ENCODE measurements around the gene ABCC1.

DNA sequence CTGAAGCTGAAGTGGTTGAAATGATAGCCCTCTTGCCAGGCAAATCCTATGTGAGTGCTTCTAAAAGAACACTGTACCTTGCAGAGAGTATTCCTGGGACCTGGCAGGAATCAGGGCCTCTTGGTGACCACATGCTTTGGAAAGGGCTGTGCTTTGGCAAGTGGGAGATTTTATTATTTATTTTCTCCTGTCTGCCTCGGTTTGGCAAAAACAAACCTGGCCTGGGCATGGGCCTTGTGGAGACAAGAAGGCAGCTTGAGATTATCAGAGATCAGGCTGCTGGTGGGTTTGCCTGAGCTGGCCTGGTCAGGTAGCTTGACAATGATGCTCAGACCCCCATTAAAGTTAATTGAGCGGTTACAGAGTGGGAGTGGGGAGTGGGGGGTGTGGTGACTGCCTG is 24.6 kb downstream of the ABCC1 start:
- TF ChIP-seq, protein P1, sequence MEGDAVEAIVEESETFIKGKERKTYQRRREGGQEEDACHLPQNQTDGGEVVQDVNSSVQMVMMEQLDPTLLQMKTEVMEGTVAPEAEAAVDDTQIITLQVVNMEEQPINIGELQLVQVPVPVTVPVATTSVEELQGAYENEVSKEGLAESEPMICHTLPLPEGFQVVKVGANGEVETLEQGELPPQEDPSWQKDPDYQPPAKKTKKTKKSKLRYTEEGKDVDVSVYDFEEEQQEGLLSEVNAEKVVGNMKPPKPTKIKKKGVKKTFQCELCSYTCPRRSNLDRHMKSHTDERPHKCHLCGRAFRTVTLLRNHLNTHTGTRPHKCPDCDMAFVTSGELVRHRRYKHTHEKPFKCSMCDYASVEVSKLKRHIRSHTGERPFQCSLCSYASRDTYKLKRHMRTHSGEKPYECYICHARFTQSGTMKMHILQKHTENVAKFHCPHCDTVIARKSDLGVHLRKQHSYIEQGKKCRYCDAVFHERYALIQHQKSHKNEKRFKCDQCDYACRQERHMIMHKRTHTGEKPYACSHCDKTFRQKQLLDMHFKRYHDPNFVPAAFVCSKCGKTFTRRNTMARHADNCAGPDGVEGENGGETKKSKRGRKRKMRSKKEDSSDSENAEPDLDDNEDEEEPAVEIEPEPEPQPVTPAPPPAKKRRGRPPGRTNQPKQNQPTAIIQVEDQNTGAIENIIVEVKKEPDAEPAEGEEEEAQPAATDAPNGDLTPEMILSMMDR (IDR thresholded peaks at IDR 0.05; ENCODE audit: low read length) = no peak
- no peak for TF ChIP-seq EZH2 (IDR thresholded peaks at IDR 0.05; ENCODE audit: borderline replicate concordance, low read length)
